GM19438 (cell line): ENCODE measurements around the gene CRYBG3.

Experiments used
- ATAC-seq: cut with Tn5 transposase; IDR thresholded peaks from one replicate; pipeline ENCODE4 v1.9.1; 2021; ENCODE audit warnings: low read depth; ENCODE audit not compliant: unreplicated experiment

Gene CRYBG3

GRCh38 chr3:97821774-97822358 is at the start of gene CRYBG3:
Gene CRYBG3 (plus strand): TSS chr3:97822011. CDS start chr3:97822207, 196 bp downstream.
- ATAC-seq = peak; percentile 96

GRCh38 chr3:97772926-97773325 is 48.9 kb upstream of the CRYBG3 start:
- no peak for ATAC-seq

- ATAC-seq = no peak
Observed at GRCh38 chr3:97778152-97778551, 43.7 kb upstream of the CRYBG3 start.

- ATAC-seq = peak; percentile 77
Observed at GRCh38 chr3:97793420-97794019, 28.3 kb upstream of the CRYBG3 start.

- ATAC-seq = no peak
Observed at GRCh38 chr3:97795951-97796350, 25.9 kb upstream of the CRYBG3 start.

GRCh38 chr3:97804471-97804870 is 17.3 kb upstream of the CRYBG3 start:
- no peak for ATAC-seq

- ATAC-seq = no peak
Observed at GRCh38 chr3:97810779-97811390, 10.9 kb upstream of the CRYBG3 start.

- no peak for ATAC-seq
Observed at GRCh38 chr3:97815149-97815917, 6.5 kb upstream of the CRYBG3 start.

GRCh38 chr3:97816811-97817210 is 5.0 kb upstream of the CRYBG3 start:
- no peak for ATAC-seq

- no peak for ATAC-seq
Observed at GRCh38 chr3:97817965-97818364, 3.8 kb upstream of the CRYBG3 start.

- no peak for ATAC-seq
Observed at GRCh38 chr3:97820780-97821179, 1.0 kb upstream of the CRYBG3 start.

- peak; percentile 50 for ATAC-seq
Observed at GRCh38 chr3:97821287-97821773, 481 bp upstream of the CRYBG3 start.

- peak; percentile 33 for ATAC-seq
Observed at GRCh38 chr3:97822359-97822775, 556 bp downstream of the CRYBG3 start.

GRCh38 chr3:97823046-97824004 is 1.5 kb downstream of the CRYBG3 start:
- ATAC-seq = no peak

- ATAC-seq = no peak
Observed at GRCh38 chr3:97825101-97825500, 3.3 kb downstream of the CRYBG3 start.

GRCh38 chr3:97827741-97828471 is 6.1 kb downstream of the CRYBG3 start:
- no peak for ATAC-seq

- no peak for ATAC-seq
Observed at GRCh38 chr3:97829198-97829597, 7.4 kb downstream of the CRYBG3 start.

- ATAC-seq = no peak
Observed at GRCh38 chr3:97830638-97831037, 8.8 kb downstream of the CRYBG3 start.

- no peak for ATAC-seq
Observed at GRCh38 chr3:97831140-97831539, 9.3 kb downstream of the CRYBG3 start.
